ENCODE results near the gene NRSN2.
A peak's percentile ranks its signal among the peaks of the same experiment; 100 is the strongest.

The NRSN2 gene

GRCh38 chr20:316316-317068 lies 30.4 kb upstream of the NRSN2 start:
- no peak for DNase-seq (ENCODE audit: low read depth)
- TF ChIP-seq CTCF (IDR thresholded peaks at IDR 0.05; ENCODE audit: low read depth, low read length) (no peak), POLR2A (IDR thresholded peaks at IDR 0.05; ENCODE audit: extremely low read depth, insufficient read length) (no peak), MYC (IDR thresholded peaks at IDR 0.05; ENCODE audit: low read depth, low read length) (no peak), MAX (IDR thresholded peaks at IDR 0.05; ENCODE audit: low read depth, low read length) (no peak)
- no peak overlapping the region for H3K4me3 ChIP-seq (ENCODE audit: low read depth, low read length)

- TF ChIP-seq POLR2A (IDR thresholded peaks at IDR 0.05; ENCODE audit: extremely low read depth, insufficient read length), result peak; percentile 72
- TF ChIP-seq MAX (IDR thresholded peaks at IDR 0.05; ENCODE audit: low read depth, low read length), result peak; percentile 98
- TF ChIP-seq MYC (IDR thresholded peaks at IDR 0.05; ENCODE audit: low read depth, low read length), result peak; percentile 99
- TF ChIP-seq CTCF (IDR thresholded peaks at IDR 0.05; ENCODE audit: low read depth, low read length), result peak; percentile 38
- H3K4me3 ChIP-seq (ENCODE audit: low read depth, low read length), result peak overlapping the region; percentile 85
- peak; percentile 97 for DNase-seq (ENCODE audit: low read depth)
Measured at GRCh38 chr20:324177-325044, 22.5 kb upstream of the NRSN2 start.

- H3K4me3 ChIP-seq (ENCODE audit: low read depth, low read length), result peak within 1 kb of the TSS; percentile 85
- peak; percentile 99 for DNase-seq (ENCODE audit: low read depth)
- TF ChIP-seq MAX (IDR thresholded peaks at IDR 0.05; ENCODE audit: low read depth, low read length) (no peak; the same call in 1 of the 2 replicates), CTCF (IDR thresholded peaks at IDR 0.05; ENCODE audit: low read depth, low read length) (no peak), MYC (IDR thresholded peaks at IDR 0.05; ENCODE audit: low read depth, low read length) (peak; percentile 64), POLR2A (IDR thresholded peaks at IDR 0.05; ENCODE audit: extremely low read depth, insufficient read length) (peak; percentile 78)
Measured at GRCh38 chr20:325045-325888, 21.6 kb upstream of the NRSN2 start, which contains the start of gene SOX12. SOX12 (plus strand) TSS chr20:325552; CDS start chr20:325925, 373 bp downstream.

- peak overlapping the region; percentile 82 for H3K4me3 ChIP-seq (ENCODE audit: low read depth, low read length)
- DNase-seq (ENCODE audit: low read depth), result peak; percentile 87
- peak; percentile 40 for TF ChIP-seq POLR2A (IDR thresholded peaks at IDR 0.05; ENCODE audit: extremely low read depth, insufficient read length)
- peak; percentile 70 for TF ChIP-seq MAX (IDR thresholded peaks at IDR 0.05; ENCODE audit: low read depth, low read length)
- TF ChIP-seq CTCF (IDR thresholded peaks at IDR 0.05; ENCODE audit: low read depth, low read length), result no peak
- peak; percentile 51; the same call in 1 of the 2 replicates for TF ChIP-seq MYC (IDR thresholded peaks at IDR 0.05; ENCODE audit: low read depth, low read length)
Measured at GRCh38 chr20:325889-326644, 20.8 kb upstream of the NRSN2 start.

All from NB4 (cell line).